ENCODE data around the gene KCNJ14.
"Not testable (repeated sequence)": the region's sequence is repeated elsewhere in the genome, so short reads cannot be mapped to it uniquely, and the experiment has no call there.

KCNJ14 gene

GRCh38 chr19:48473161-48473966 is 18.0 kb downstream of the KCNJ14 start:
- DNase-seq: no peak

DNA sequence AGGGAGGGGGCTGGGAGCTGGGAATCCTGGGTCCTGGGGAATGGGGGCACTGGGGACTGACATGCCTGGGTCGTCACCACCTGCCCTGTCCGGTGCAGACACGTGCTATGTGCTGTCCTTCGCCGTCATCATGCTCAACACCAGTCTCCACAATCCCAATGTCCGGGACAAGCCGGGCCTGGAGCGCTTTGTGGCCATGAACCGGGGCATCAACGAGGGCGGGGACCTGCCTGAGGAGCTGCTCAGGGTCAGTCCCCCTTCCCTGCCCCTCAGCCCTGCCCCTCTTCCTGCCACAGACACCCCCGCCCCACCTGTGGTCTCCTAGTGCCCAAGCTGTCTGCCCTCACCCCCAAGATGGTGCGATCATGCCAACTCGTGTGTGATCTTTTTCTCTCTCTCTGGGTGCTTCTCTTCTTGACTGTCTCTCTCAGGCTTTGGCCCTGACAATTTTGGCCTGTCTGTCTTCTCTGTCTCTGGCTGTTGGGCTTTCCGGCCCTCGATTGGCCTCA is 18.8 kb downstream of the KCNJ14 start:
- no peak for DNase-seq

DNA sequence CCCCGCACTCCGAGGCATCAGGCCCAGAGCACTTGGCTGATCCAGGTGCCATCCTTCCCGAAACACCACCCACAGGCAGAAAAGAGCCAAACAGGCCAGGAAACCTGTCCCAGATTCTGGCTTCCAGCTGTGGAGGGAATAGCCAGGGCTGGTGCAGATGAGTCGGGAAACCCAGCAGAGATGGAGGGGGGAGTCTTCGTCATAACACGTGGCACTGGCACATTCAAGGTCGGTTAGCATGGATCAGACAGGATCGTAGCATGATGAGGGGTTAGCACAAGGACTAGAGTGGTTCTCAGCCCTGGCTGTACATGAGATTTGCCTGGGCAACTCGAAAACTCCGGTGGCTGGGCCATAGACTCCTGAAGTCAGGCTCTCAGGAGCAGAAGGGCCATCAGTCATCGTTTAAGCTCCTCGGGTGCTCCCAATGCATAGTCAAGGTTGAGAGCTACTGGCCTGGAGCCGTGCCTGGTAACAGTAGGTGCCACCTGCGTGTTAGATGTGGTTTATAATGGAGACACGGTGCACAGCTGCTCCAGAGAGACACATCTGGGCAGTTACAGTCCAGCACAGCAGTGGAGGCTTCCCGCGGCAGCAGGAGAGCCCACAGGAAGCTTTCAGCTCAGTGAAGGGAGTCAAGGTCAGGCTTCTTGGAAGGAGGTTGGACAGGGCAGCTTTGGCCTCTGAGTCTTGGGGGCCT is 20.1 kb downstream of the KCNJ14 start:
- no peak for DNase-seq

- DNase-seq: no peak
Observed at GRCh38 chr19:48476176-48476575, 20.8 kb downstream of the KCNJ14 start.

DNA sequence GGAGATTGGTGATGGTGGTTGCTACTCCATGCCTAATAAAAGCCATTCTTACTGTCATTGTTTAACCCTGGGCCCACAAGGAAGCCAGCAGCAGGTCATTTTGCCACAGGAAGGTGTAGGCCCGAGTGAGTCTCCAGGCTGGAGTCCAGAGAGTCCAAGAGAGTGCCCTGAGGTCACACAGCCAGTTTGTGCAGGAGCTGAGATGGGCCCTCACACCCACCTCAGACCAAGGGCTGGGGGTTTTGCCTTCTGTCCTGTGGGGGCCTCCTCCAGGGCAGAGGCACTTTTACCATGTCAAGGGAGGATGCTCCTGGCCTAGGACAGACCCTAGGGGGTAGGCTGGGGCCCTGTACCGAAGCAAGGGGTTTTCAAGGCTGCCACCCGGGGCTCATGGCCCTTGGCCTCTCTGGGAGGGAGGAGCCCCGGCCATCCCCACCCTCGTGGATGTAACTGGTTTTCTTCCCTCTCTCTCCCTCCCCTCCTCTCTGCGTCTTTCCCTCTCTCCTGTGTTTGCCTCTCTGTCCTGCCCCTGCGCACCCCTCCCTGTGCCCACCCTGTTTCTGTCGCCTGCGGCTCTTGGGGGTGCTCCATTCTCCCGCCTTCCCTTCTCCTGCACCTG is 21.8 kb downstream of the KCNJ14 start:
- no peak for DNase-seq

GRCh38 chr19:48477698-48478338 is 22.4 kb downstream of the KCNJ14 start:
- DNase-seq: no peak

- no peak for DNase-seq
Observed at GRCh38 chr19:48478339-48479256, 23.2 kb downstream of the KCNJ14 start.

GRCh38 chr19:48479686-48480085 is 24.3 kb downstream of the KCNJ14 start:
- DNase-seq: no peak

- DNase-seq: peak; percentile 56
Observed at GRCh38 chr19:48480183-48480557, 24.8 kb downstream of the KCNJ14 start.

GRCh38 chr19:48480558-48481500 is 25.5 kb downstream of the KCNJ14 start:
- peak; percentile 57 for DNase-seq

- DNase-seq: no peak
Observed at GRCh38 chr19:48481846-48482639, 26.7 kb downstream of the KCNJ14 start.

DNA sequence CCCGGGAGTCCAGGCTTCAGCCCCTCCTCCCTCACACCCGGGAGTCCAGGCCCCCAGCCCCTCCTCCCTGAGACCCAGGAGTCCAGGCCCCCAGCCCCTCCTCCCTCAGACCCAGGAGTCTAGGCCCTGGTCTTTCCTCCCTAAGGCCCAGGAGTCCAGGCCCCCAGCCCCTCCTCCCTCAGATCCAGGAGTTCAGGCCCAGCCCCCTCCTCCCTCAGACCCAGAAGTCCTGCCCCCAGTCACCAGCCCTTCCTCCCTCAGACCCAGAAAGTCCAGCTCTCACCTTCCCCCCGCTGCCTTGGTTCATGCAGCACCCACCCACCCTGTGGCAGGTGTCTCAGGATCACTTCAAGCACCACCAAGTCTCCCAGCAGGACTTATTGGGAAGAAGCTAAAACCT is 27.9 kb downstream of the KCNJ14 start:
- DNase-seq: no peak

GRCh38 chr19:48484247-48484893 is 29.0 kb downstream of the KCNJ14 start:
- no peak for DNase-seq

- DNase-seq: no peak
Observed at GRCh38 chr19:48484931-48485612, 29.7 kb downstream of the KCNJ14 start.

- DNase-seq: not testable (repeated sequence)
Observed at GRCh38 chr19:48486706-48487105, 31.3 kb downstream of the KCNJ14 start.

DNA sequence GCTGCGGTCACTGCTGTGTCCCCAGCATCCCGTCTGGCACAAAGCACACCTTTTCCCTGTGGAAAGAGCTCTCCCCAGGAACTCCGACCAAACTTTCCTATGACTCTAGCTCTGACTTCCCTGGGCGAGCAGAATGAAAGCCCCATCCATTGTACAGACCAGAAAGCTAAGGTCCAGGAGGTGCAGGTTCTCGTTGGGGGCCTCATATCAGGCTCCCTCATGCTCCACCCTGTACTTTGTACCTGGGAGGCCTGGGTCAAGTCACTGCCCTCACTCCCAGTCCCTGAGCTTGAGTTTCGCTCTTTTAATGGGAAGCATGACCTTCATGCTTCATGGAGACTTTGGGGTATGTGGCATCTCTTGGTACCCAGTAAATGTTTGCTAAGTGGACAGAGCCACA is 32.2 kb downstream of the KCNJ14 start:
- no peak for DNase-seq

DNA sequence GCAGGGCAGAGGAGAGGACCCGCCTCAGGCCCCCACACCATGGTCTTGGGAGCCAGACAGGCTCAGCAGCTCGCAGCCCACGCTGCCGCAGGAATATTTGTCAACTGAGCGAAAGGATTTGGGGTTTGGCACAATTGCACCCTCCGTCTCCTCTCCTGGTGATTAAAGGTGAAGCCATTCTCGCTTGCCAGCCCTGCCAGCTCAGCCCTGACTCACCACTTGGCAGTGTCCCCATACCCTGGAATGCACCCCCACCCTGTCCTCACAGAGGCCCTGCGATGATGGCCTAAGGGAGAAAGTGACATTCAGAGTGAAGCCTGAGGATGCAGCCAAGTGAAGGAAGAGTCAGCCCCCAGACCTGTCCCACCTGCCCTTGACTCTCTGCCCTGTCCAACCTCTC is 32.6 kb downstream of the KCNJ14 start:
- DNase-seq: no peak

- not testable (repeated sequence) for DNase-seq
Observed at GRCh38 chr19:48488478-48488877, 33.1 kb downstream of the KCNJ14 start.
